ENCODE measurements around the gene MSLN. TPM values are rescaled to one million over a fixed set of nuclear protein-coding genes. Genes with fewer than 3 reads are reported as not detected.

The MSLN gene
- total and polyA plus RNA-seq, 4 experiments from 2014 or later, result not detected

DNA sequence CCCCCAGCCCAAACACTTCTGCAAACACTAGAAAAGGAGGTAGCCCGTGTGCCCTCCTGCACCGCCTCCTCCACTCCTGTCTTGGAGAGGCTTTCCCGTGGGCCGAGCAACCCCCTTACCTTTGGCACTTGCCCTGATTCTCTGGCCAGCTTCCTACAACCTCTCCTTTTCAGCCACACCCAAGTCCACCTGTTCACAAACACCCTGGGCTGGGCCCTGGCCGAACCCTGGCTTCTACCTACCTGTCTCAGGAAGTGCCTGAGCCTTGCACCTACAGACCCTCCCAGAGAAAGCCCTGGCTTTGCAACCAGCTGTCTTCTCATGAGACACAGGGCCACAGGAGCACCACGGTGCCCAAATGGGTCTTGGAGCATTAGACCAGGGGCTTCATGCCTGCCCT lies 41.6 kb upstream of the MSLN start:
- H3K9me3 ChIP-seq (ENCODE audit: control insufficient read depth in 1 of 2, low read length in 2 of 2), result no peaks in the 10 kb centered on the region
- H3K9me3 Mint-ChIP-seq, result peaks cover 0 to 2% (median 0%) of the 10 kb centered on the region in 8 donors
- H3K4me3 ChIP-seq (ENCODE audit: low read length in 2 of 2), result no peak overlapping the region
- no peak for DNase-seq
- peak overlapping the region in 6 of 8 donors; percentile 26 to 85 (median 76) for H3K4me3 Mint-ChIP-seq
- H3K27ac Mint-ChIP-seq, result peak overlapping the region in 6 of 7 donors; percentile 9 to 91 (median 82)
- CTCF ChIA-PET (ENCODE audit: partially characterized antibody), result interaction anchor here (1.5 to 4.5 kb wide), 2 partner anchors 13 to 22 kb away, joined by 3 to 27 read pairs; partner anchors contain the start of gene CIAO3
- H3K4me1 Mint-ChIP-seq, result peaks cover 3 to 38% (median 12%) of the 10 kb centered on the region in 4 donors
- no peaks in the 10 kb centered on the region for H3K36me3 ChIP-seq (ENCODE audit: insufficient read depth, low read length)
- POLR2A ChIA-PET (ENCODE audit: partially characterized antibody), result interaction anchor here (1.5 to 12.9 kb wide), 3 partner anchors 6 to 26 kb away, joined by 5 to 166 read pairs (median 71); partner anchors contain the start of genes ANTKMT, CCDC78, HAGHL and WDR24
- H3K27me3 ChIP-seq (ENCODE audit: insufficient read depth, low read length), result no peaks in the 10 kb centered on the region
- H3K4me1 ChIP-seq (ENCODE audit: insufficient read depth, low read length), result peaks cover 40% of the 10 kb centered on the region
- H3K27me3 Mint-ChIP-seq, result no peaks in the 10 kb centered on the region
- intact Hi-C loops (cut with micrococcal nuclease), result no loop called here
- H3K27ac ChIP-seq (ENCODE audit: low read depth, low read length), result no peak overlapping the region
- H3K36me3 Mint-ChIP-seq, result no peaks in the 10 kb centered on the region

DNA sequence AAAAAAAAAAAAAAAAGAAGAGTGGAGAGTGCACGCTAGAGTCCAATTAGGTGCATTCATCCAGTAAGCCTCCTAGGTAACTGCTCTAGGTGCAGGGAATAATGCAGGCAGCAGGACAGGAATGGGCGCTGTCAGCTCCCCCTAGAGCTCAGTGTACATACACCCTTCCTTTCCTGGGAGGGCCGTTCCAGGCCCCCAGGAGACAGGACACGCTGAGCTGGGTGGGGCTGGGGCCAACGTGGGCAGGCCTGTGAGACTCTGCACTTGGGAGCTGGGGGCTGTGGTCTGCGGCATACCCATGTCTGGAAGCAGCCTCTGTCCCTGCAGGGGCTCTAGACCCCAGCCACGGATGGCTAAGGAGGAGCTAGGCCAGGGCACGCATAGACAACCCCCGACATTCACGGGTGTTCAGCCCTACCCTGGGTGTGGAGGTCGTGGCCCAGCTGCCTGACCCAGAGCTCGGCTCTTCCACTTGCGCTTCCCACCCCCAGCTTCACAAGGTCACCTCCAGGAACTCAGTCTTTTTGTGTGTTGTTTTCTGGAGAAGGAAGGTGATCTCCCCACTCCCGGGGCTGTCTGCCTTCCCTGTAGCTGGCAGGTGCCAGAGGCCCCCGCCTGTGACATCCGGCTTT lies 40.6 kb upstream of the MSLN start:
- H3K36me3 ChIP-seq (ENCODE audit: insufficient read depth, low read length), result no peaks in the 10 kb centered on the region
- peak overlapping the region; percentile 47 to 91 (median 84) for H3K27ac Mint-ChIP-seq
- ChIA-PET POLR2A (ENCODE audit: partially characterized antibody) (interaction anchor here (0.6 to 12.9 kb wide), 10 partner anchors 10 to 99 kb away, joined by 3 to 166 read pairs (median 5); partner anchors contain the start of genes CHTF18, CIAO3, RHBDL1 and RPUSD1), CTCF (ENCODE audit: partially characterized antibody) (interaction anchor here (1.0 to 4.5 kb wide), 8 partner anchors 8 to 21 kb away, joined by 3 to 27 read pairs (median 4); partner anchors contain the start of gene CIAO3)
- peak overlapping the region; percentile 40 for H3K27ac ChIP-seq (ENCODE audit: low read depth, low read length)
- H3K4me1 Mint-ChIP-seq, result peaks cover 3 to 38% (median 12%) of the 10 kb centered on the region in 4 donors
- no peaks in the 10 kb centered on the region for H3K9me3 ChIP-seq (ENCODE audit: control insufficient read depth in 1 of 2, low read length in 2 of 2)
- peak overlapping the region; percentile 42 to 60 for H3K4me3 ChIP-seq (ENCODE audit: low read length in 2 of 2)
- H3K9me3 Mint-ChIP-seq, result peaks cover 0 to 2% (median 0%) of the 10 kb centered on the region in 8 donors
- peak in 1 of 5 donors; percentile 22 for DNase-seq
- H3K27me3 ChIP-seq (ENCODE audit: insufficient read depth, low read length), result no peaks in the 10 kb centered on the region
- no peaks in the 10 kb centered on the region for H3K27me3 Mint-ChIP-seq
- peak overlapping the region; percentile 80 to 88 (median 84) for H3K4me3 Mint-ChIP-seq
- intact Hi-C loops (cut with micrococcal nuclease), result no loop called here
- no peaks in the 10 kb centered on the region for H3K36me3 Mint-ChIP-seq
- H3K4me1 ChIP-seq (ENCODE audit: insufficient read depth, low read length), result peaks cover 34% of the 10 kb centered on the region

DNA sequence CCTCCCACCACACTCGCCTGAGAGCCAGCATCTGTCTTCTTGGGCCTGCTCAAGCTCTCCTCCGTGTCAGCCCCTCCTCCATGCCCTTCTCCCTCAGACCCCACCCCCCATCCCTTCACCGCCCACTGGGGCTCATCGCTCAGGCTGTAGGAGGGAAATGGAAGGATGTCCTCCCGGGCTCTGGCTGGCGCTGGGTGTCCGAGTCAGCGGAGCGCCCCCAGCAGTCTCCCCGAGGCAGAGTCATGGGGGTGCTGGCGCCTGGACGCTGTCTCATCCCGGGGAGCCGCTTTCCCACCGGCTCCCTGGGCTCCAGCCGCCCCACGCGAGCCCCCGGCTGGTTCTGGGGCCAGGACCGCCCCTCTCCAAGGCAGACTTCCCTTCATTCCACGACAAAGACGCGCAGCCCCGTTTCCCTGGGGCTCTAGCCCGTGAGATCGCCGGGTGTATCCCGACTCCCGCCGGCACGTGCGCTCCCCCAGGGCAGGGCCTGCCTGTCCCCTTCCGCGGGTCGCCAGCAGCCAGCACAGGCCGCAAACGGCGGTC lies 40.0 kb upstream of the MSLN start:
- Histone ChIP-seq H3K4me1 (ENCODE audit: insufficient read depth, low read length) (peaks cover 34% of the 10 kb centered on the region), H3K27ac (ENCODE audit: low read depth, low read length) (peak overlapping the region; percentile 40), H3K27me3 (ENCODE audit: insufficient read depth, low read length) (no peaks in the 10 kb centered on the region), H3K9me3 (ENCODE audit: control insufficient read depth in 1 of 2, low read length in 2 of 2) (no peaks in the 10 kb centered on the region), H3K36me3 (ENCODE audit: insufficient read depth, low read length) (no peaks in the 10 kb centered on the region), H3K4me3 (ENCODE audit: low read length in 2 of 2) (peak overlapping the region; percentile 42 to 60)
- H3K4me3 Mint-ChIP-seq, result peak overlapping the region; percentile 80 to 88 (median 84)
- CTCF ChIA-PET (ENCODE audit: partially characterized antibody), result interaction anchor here (0.9 to 4.5 kb wide), 10 partner anchors 8 to 64 kb away, joined by 3 to 27 read pairs (median 4); partner anchors contain the start of gene CIAO3
- H3K27ac Mint-ChIP-seq, result peak overlapping the region in 6 of 7 donors; percentile 54 to 91 (median 84)
- H3K4me1 Mint-ChIP-seq, result peaks cover 3 to 38% (median 12%) of the 10 kb centered on the region in 4 donors
- H3K9me3 Mint-ChIP-seq, result peaks cover 0 to 2% (median 0%) of the 10 kb centered on the region in 8 donors
- H3K36me3 Mint-ChIP-seq, result no peaks in the 10 kb centered on the region
- no peaks in the 10 kb centered on the region for H3K27me3 Mint-ChIP-seq
- intact Hi-C loops (cut with micrococcal nuclease), result no loop called here
- POLR2A ChIA-PET (ENCODE audit: partially characterized antibody), result interaction anchor here (0.6 to 12.9 kb wide), 15 partner anchors 6 to 99 kb away, joined by 3 to 166 read pairs (median 5); partner anchors contain the start of genes CHTF18, CIAO3, METRN and RHBDL1
- peak in 1 of 5 donors; percentile 31 for DNase-seq

DNA sequence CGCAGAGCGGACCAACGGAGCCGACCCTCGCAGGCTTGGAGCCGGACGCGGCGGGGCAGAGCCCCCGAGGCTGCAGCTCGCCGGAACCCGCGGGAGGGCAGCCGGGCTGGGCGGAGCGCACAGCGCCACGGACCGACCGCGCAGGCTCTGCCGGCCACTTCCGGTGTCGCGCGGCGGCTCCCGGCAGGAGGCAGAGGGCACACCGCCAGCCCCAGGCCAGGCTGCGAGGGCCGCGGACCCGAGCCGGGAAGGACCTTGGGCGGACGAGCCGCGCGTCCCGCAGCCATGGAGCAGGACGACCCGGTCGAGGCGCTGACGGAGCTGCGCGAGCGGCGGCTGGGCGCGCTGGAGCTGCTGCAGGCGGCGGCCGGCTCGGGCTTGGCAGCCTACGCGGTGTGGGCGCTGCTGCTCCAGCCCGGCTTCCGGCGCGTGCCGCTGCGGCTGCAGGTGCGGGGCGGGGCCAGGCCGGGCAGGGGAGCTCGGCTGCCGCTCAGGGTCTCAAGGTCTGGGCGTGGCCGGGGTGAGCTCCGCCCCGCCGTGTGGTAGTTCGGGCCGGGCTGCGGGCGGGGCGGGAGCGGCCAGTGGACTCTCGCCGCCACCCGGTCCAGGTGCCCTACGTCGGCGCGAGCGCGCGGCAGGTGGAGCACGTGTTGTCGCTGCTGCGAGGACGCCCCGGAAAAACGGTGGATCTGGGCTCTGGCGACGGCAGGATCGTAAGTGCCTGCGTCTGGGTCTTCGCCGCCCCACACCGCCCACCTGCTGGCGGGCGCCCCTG lies 39.4 kb upstream of the MSLN start, which contains the start of gene ANTKMT:
Gene ANTKMT (plus strand): TSS at position 157 of the 775 bp plus-strand sequence. CDS start 129 bp downstream, at position 286.
- intact Hi-C loops (cut with micrococcal nuclease), result no loop called here
- peak within 1 kb of the TSS; percentile 42 to 60 for H3K4me3 ChIP-seq (ENCODE audit: low read length in 2 of 2)
- POLR2A ChIA-PET (ENCODE audit: partially characterized antibody), result interaction anchor here (0.7 to 12.9 kb wide), 15 partner anchors 7 to 98 kb away, joined by 3 to 166 read pairs (median 5); partner anchors contain the start of genes CHTF18, CIAO3, METRN and RHBDL1

DNA sequence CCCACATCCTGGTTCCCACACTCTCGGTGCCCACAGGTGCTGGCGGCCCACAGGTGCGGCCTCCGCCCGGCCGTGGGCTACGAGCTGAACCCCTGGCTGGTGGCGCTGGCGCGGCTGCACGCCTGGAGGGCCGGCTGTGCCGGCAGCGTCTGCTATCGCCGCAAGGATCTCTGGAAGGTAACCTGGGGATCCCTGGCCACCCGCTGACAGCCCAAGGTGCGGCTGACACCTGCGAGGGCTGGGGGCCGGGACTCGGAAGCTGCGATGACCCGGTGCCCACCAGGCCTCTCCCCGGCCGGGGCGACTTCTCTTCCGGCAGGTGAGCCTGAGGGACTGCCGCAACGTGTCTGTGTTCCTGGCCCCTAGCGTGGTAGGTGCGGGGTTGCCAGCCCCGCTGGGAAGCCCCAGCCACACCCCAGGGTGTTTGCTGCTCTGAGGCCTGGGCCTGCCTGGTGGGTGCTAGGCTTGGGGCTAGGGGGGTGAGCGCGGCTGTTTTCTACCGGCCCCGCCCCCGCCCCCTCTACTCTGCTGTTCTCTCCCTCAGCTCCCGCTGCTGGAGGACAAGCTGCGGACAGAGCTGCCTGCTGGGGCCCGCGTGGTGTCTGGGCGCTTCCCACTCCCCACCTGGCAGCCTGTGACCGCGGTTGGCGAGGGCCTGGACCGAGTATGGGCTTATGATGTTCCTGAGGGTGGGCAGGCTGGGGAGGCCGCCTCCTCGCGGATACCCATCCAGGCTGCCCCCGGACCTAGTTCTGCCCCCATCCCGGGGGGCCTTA lies 38.6 kb upstream of the MSLN start:
- Histone ChIP-seq H3K27me3 (ENCODE audit: insufficient read depth, low read length) (no peaks in the 10 kb centered on the region), H3K9me3 (ENCODE audit: control insufficient read depth in 1 of 2, low read length in 2 of 2) (no peaks in the 10 kb centered on the region), H3K4me1 (ENCODE audit: insufficient read depth, low read length) (peaks cover 32% of the 10 kb centered on the region), H3K27ac (ENCODE audit: low read depth, low read length) (peak overlapping the region; percentile 47), H3K36me3 (ENCODE audit: insufficient read depth, low read length) (no peaks in the 10 kb centered on the region), H3K4me3 (ENCODE audit: low read length in 2 of 2) (peak overlapping the region in 1 of 2 donors; percentile 60)
- Mint-ChIP-seq H3K4me1 (peaks cover 3 to 29% (median 12%) of the 10 kb centered on the region in 4 donors), H3K27ac (peak overlapping the region in 3 of 7 donors; percentile 7 to 72 (median 27)), H3K9me3 (peaks cover 0 to 2% (median 0%) of the 10 kb centered on the region in 8 donors), H3K4me3 (peak overlapping the region in 6 of 8 donors; percentile 7 to 68 (median 51)), H3K27me3 (no peaks in the 10 kb centered on the region), H3K36me3 (no peaks in the 10 kb centered on the region)
- no peak for DNase-seq
- intact Hi-C loops (cut with micrococcal nuclease), result no loop called here
- POLR2A ChIA-PET (ENCODE audit: partially characterized antibody), result interaction anchor here (0.6 to 12.9 kb wide), 13 partner anchors 7 to 238 kb away, joined by 3 to 166 read pairs (median 5); partner anchors contain the start of genes CHTF18, CIAO3, METRN and RHBDL1
- CTCF ChIA-PET (ENCODE audit: partially characterized antibody), result interaction anchor here (0.9 to 4.5 kb wide), 6 partner anchors 10 to 63 kb away, joined by 3 to 27 read pairs (median 5); partner anchors contain the start of gene CIAO3

More for the DNA sequence above, 39.4 kb upstream of the MSLN start, which contains the start of gene ANTKMT:
- CTCF ChIA-PET (ENCODE audit: partially characterized antibody), result interaction anchor here (0.9 to 4.5 kb wide), 6 partner anchors 9 to 64 kb away, joined by 3 to 27 read pairs (median 5); partner anchors contain the start of gene CIAO3
- peak; percentile 71 to 79 (median 77) for DNase-seq
- Mint-ChIP-seq H3K9me3 (peaks cover 0 to 2% (median 0%) of the 10 kb centered on the region in 8 donors), H3K4me1 (peaks cover 3 to 33% (median 12%) of the 10 kb centered on the region in 4 donors), H3K27me3 (no peaks in the 10 kb centered on the region), H3K36me3 (no peaks in the 10 kb centered on the region), H3K27ac (peak within 1 kb of the TSS; percentile 47 to 91 (median 84)), H3K4me3 (peak within 1 kb of the TSS; percentile 80 to 88 (median 84))
- Histone ChIP-seq H3K36me3 (ENCODE audit: insufficient read depth, low read length) (no peaks in the 10 kb centered on the region), H3K9me3 (ENCODE audit: control insufficient read depth in 1 of 2, low read length in 2 of 2) (no peaks in the 10 kb centered on the region), H3K27me3 (ENCODE audit: insufficient read depth, low read length) (no peaks in the 10 kb centered on the region), H3K4me1 (ENCODE audit: insufficient read depth, low read length) (peaks cover 30% of the 10 kb centered on the region), H3K27ac (ENCODE audit: low read depth, low read length) (peak within 1 kb of the TSS; percentile 47)

Measured in CD4-positive, alpha-beta memory T cell (primary cell).